GM12878 (cell line): ENCODE measurements around the gene MKRN1. TPM values are rescaled to one million over a fixed set of nuclear protein-coding genes. Genes with fewer than 3 reads are reported as not detected.

Source experiments
- ATAC-seq: fragments of 200-7000 bp; cut with Tn5 transposase; 3 replicates; pipeline ENCODE4 v1.9.1; 2020; ENCODE audit warnings: mild to moderate bottlenecking, moderate library complexity
- BruUV-seq: library from RNA; stranded (reverse); fragments of 400-500 nt; replicated peaks from 2 replicates; lab custom pipeline; 2021; lab: Mats Ljungman, UMichigan
- CTCF ChIA-PET: fragments of 300-600 bp; sonication (Branson Sonifier 250); formaldehyde crosslinking; extraction: SDS; loops from one replicate; lab custom pipeline; 2021; ENCODE audit warnings: inconsistent platforms; lab: Yijun Ruan, JAX
- POLR2A ChIA-PET: fragments of 350-600 bp; formaldehyde crosslinking; extraction: SDS; loops from one replicate; lab custom pipeline; 2021; ENCODE audit warnings: inconsistent platforms; lab: Charles Lee
- RAD21 ChIA-PET: fragments of 300-600 bp; sonication (Branson Sonifier 250); formaldehyde crosslinking; loops from one replicate; lab custom pipeline; 2023; ENCODE audit warnings: antibody characterized with exemption; ENCODE audit not compliant: unreplicated experiment; lab: Charles Lee
- SMC1A ChIA-PET: fragments of 300-600 bp; sonication (Branson Sonifier 250); formaldehyde crosslinking; loops from one replicate; lab custom pipeline; 2023; ENCODE audit not compliant: unreplicated experiment, uncharacterized antibody; lab: Charles Lee
- DNase-seq: peaks from one replicate; pipeline ENCODE4 v3.0.0-alpha.2; 2011; ENCODE audit warnings: low read depth, low spot score
- FAIRE-seq: peaks from 3 replicates; lab custom pipeline; 2011; peaks lifted over from hg19 to GRCh38; lab: Jason Lieb, UNC
- H2AFZ ChIP-seq: 2 replicates; pipeline ENCODE4 v1.6.0; 2011; ENCODE audit warnings: low read depth, low read length, control low read depth; ENCODE audit not compliant: control insufficient read depth
- H3K27ac ChIP-seq: 2 replicates; pipeline ENCODE4 v1.5.1; 2011; ENCODE audit warnings: control low read depth; ENCODE audit not compliant: control insufficient read depth, insufficient read depth
- H3K27me3 ChIP-seq, 2 experiments: replicated peaks in 1 of 2; 2 replicates each; pipeline versions ENCODE4 v1.6.0 to v1.6.1; 2011; ENCODE audit warnings: low read length in 1 of 2; ENCODE audit not compliant: control insufficient read depth in 2 of 2, insufficient read depth in 2 of 2
- H3K36me3 ChIP-seq, 2 experiments: 2 replicates each; pipeline ENCODE4 v1.5.1; 2011; ENCODE audit warnings: low read length in 1 of 2; ENCODE audit not compliant: control insufficient read depth in 2 of 2, insufficient read depth in 2 of 2
- H3K4me1 ChIP-seq: 2 replicates; pipeline ENCODE4 v1.6.1; 2011; ENCODE audit warnings: mild to moderate bottlenecking, low read length, moderate library complexity, mixed read lengths; ENCODE audit not compliant: control insufficient read depth, insufficient read depth
- H3K4me2 ChIP-seq: 2 replicates; pipeline ENCODE4 v1.6.0; 2011; ENCODE audit warnings: control low read depth; ENCODE audit not compliant: control insufficient read depth, insufficient read depth
- H3K4me3 ChIP-seq: fragments of 200-600 bp; sonication (generic); 2 replicates; pipeline ENCODE4 v1.5.1; 2016
- H3K79me2 ChIP-seq: 2 replicates; pipeline ENCODE4 v1.6.0; 2011; ENCODE audit warnings: low read length; ENCODE audit not compliant: control insufficient read depth, insufficient read depth
- H3K9ac ChIP-seq: 2 replicates; pipeline ENCODE4 v1.8.0; 2011; ENCODE audit warnings: low read length, control low read depth, mixed read lengths; ENCODE audit not compliant: control insufficient read depth, insufficient read depth
- H3K9me3 ChIP-seq: replicated peaks from 3 replicates; pipeline ENCODE4 v1.5.1; 2011; ENCODE audit warnings: mild to moderate bottlenecking, low read length; ENCODE audit not compliant: control insufficient read depth, insufficient read depth
- H4K20me1 ChIP-seq: 2 replicates; pipeline ENCODE4 v1.6.0; 2011; ENCODE audit not compliant: control insufficient read depth, insufficient read depth
- ASH2L ChIP-seq: fragments of 300-600, 200-600 bp; sonication (generic); IDR thresholded peaks from 2 replicates; pipeline ENCODE4 v1.6.1; 2017; ENCODE audit warnings: low read depth, mild to moderate bottlenecking, borderline replicate concordance
- CHD1 ChIP-seq: IDR thresholded peaks from 2 replicates; pipeline ENCODE4 v1.6.1; 2012; ENCODE audit warnings: low read depth, low read length, improper control_type of control experiment
- ESRRA ChIP-seq: IDR thresholded peaks from 2 replicates; pipeline ENCODE4 v1.6.1; 2012; ENCODE audit warnings: mild to moderate bottlenecking, low read length, improper control_type of control experiment
- IRF4 ChIP-seq: IDR thresholded peaks from 2 replicates; pipeline ENCODE4 v1.6.1; 2011; ENCODE audit warnings: low read depth, low read length
- MYC ChIP-seq: IDR thresholded peaks from 2 replicates; pipeline ENCODE4 v1.6.1; 2011; ENCODE audit warnings: mild to moderate bottlenecking, low read length, moderate library complexity, inconsistent platforms; ENCODE audit not compliant: insufficient read depth, insufficient replicate concordance, insufficient read length, severe bottlenecking
- NFIC ChIP-seq: IDR thresholded peaks from 2 replicates; pipeline ENCODE4 v1.6.1; 2012; ENCODE audit warnings: low read depth, mild to moderate bottlenecking, inconsistent platforms, low read length, moderate library complexity
- NFXL1 ChIP-seq: fragments of 450-650 bp; IDR thresholded peaks from 2 replicates; pipeline ENCODE4 v1.6.1; 2017; ENCODE audit warnings: antibody characterized with exemption, mild to moderate bottlenecking, borderline replicate concordance
- POLR2AphosphoS2 ChIP-seq: IDR thresholded peaks from 2 replicates; pipeline ENCODE4 v1.6.1; 2011; ENCODE audit warnings: low read depth, mild to moderate bottlenecking, low read length, improper control_type of control experiment, moderate library complexity
- RUNX3 ChIP-seq: IDR thresholded peaks from 2 replicates; pipeline ENCODE4 v1.6.1; 2012; ENCODE audit warnings: low read length, inconsistent platforms
- SP1 ChIP-seq: IDR thresholded peaks from one replicate; pipeline ENCODE4 v1.6.1; 2011; ENCODE audit warnings: low read depth, low read length
- TAF1 ChIP-seq: IDR thresholded peaks from 2 replicates; pipeline ENCODE4 v1.6.1; 2011; ENCODE audit warnings: mild to moderate bottlenecking, low read depth, low read length, borderline replicate concordance
- TCF3 ChIP-seq: IDR thresholded peaks from 2 replicates; pipeline ENCODE4 v1.6.1; 2012; ENCODE audit warnings: low read depth, mild to moderate bottlenecking, low read length, borderline replicate concordance; ENCODE audit not compliant: insufficient read depth
- YBX1 ChIP-seq: fragments of 450-650 bp; IDR thresholded peaks from 2 replicates; pipeline ENCODE4 v1.6.1; 2016; ENCODE audit warnings: antibody characterized with exemption
- WGBS: methylation state at CpG from one replicate; pipeline ENCODE4 v1.1.6; 2016; ENCODE audit warnings: low lambda C conversion rate; ENCODE audit not compliant: insufficient replicate concordance, insufficient coverage; ENCODE audit errors: missing lambda C conversion rate; 5-methylcytosine and 5-hydroxymethylcytosine counted together
- in situ Hi-C: fragments of 300-500 bp; cut with MboI; formaldehyde crosslinking; loops from 9 replicates; pipeline ENCODE4 v1.14.3; 2018; ENCODE audit warnings: mixed read lengths
- intact Hi-C: fragments of 100-400 bp; cut with micrococcal nuclease; formaldehyde crosslinking; loops from one replicate; pipeline ENCODE4 v1.14.2; 2022; ENCODE audit not compliant: unreplicated experiment
- polyA plus RNA-seq, 11 experiments: library from polyadenylated mRNA; depleted of rRNA in 4 of 11; unstranded in 6 of 11; stranded (reverse) in 5 of 11; fragments of >200 nt; fragmentation: Nextera tagmentation in 4 of 11; fragmentation: Illumina TruSeq in 1 of 11; extraction: Ambion mirVana in 4 of 11; extraction: Trizol in 1 of 11; gene quantifications; 1 replicate in 1 of 11; 2 replicates in 10 of 11; pipeline versions ENCODE4 v1.2.1 to v1.2.3, GENCODE V29; 2011 to 2016; ENCODE audit warnings: inconsistent platforms in 2 of 11, missing spikeins in 2 of 11, low read depth in 1 of 11
- total RNA-seq, 4 experiments: library from RNA; depleted of rRNA in 3 of 4; stranded (reverse); fragments of >200 nt in 3 of 4; fragmentation: Illumina TruSeq in 1 of 4; extraction: Trizol in 1 of 4; gene quantifications; 2 replicates each; pipeline versions ENCODE4 v1.2.1 to v1.2.3, GENCODE V29; 2013 to 2021
- TF ChIP-seq, protein P1 (sequence below): fragments of 450-650 bp; formaldehyde crosslinking; IDR thresholded peaks from 2 replicates; pipeline ENCODE4 v1.4.0; 2020; ENCODE audit warnings: mild to moderate bottlenecking, moderate library complexity
- TF ChIP-seq, protein P2 (sequence below): fragments of 450-650 bp; formaldehyde crosslinking; IDR thresholded peaks from 2 replicates; pipeline ENCODE4 v1.4.0; 2022; ENCODE audit warnings: mild to moderate bottlenecking, moderate library complexity
- TF ChIP-seq, protein P3 (sequence below): fragments of 150-350 bp; IDR thresholded peaks from 2 replicates; pipeline ENCODE4 v1.6.1; 2014; ENCODE audit warnings: mild to moderate bottlenecking, low read depth, low read length
- TF ChIP-seq, protein P4 (sequence below): IDR thresholded peaks from 2 replicates; pipeline ENCODE4 v1.6.1; 2012; ENCODE audit warnings: low read depth, low read length, improper control_type of control experiment

Gene MKRN1
- total and polyA plus RNA-seq, 10 of the 15 experiments (the other 5 are each of a cell fraction or from before 2014, with no cell fraction given) = 19.1 to 61.3 (median 50.6) TPM

DNA sequence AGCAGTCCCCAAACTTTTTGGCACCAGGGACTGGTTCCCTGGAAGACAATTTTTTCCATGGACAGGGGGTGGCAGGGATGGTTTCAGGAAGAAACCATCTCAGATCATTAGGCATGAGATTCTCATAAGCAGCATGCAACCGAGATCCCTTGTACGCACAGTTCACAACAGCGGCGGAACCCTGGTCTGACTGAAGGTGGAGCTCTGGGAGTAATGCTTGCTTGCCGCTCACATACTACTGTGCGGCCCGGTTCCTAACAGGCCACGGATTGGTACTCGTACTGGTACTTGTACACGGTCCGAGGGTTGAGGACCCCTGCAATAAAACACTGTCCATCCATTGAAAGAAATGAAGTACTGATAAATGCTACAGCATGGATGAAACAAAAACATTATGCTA lies 32.8 kb downstream of the MKRN1 start:
- Histone ChIP-seq H3K9ac (no peak overlapping the region), H3K4me1 (no peaks in the 10 kb centered on the region; the same call in 1 of the 2 replicates), H3K79me2 (no peaks in the 10 kb centered on the region), H3K4me3 (no peak overlapping the region), H3K27ac (no peak overlapping the region), H3K27me3 (no peaks in the 10 kb centered on the region), H3K4me2 (no peak overlapping the region), H3K9me3 (no peaks in the 10 kb centered on the region), H2AFZ (no peak overlapping the region), H4K20me1 (no peaks in the 10 kb centered on the region), H3K36me3 (no peaks in the 10 kb centered on the region)
- ATAC-seq = no peak
- ChIA-PET RAD21 (no interaction called here), SMC1A (no interaction called here), CTCF (no interaction called here), POLR2A (no interaction called here)
- no peak for FAIRE-seq
- no TSS peak for BruUV-seq
- 87% methylated on average over 11 of the region's 11 CpGs for WGBS
- in situ Hi-C loops (no loop called here), intact Hi-C loops (no loop called here)
- TF ChIP-seq ESRRA = no peak
- no peak for TF ChIP-seq RUNX3
- no peak for TF ChIP-seq NFXL1
- TF ChIP-seq YBX1 = no peak
- no peak for TF ChIP-seq MYC
- TF ChIP-seq CHD1 = no peak
- no peak for TF ChIP-seq ASH2L
- no peak for TF ChIP-seq IRF4
- TF ChIP-seq, protein P1, sequence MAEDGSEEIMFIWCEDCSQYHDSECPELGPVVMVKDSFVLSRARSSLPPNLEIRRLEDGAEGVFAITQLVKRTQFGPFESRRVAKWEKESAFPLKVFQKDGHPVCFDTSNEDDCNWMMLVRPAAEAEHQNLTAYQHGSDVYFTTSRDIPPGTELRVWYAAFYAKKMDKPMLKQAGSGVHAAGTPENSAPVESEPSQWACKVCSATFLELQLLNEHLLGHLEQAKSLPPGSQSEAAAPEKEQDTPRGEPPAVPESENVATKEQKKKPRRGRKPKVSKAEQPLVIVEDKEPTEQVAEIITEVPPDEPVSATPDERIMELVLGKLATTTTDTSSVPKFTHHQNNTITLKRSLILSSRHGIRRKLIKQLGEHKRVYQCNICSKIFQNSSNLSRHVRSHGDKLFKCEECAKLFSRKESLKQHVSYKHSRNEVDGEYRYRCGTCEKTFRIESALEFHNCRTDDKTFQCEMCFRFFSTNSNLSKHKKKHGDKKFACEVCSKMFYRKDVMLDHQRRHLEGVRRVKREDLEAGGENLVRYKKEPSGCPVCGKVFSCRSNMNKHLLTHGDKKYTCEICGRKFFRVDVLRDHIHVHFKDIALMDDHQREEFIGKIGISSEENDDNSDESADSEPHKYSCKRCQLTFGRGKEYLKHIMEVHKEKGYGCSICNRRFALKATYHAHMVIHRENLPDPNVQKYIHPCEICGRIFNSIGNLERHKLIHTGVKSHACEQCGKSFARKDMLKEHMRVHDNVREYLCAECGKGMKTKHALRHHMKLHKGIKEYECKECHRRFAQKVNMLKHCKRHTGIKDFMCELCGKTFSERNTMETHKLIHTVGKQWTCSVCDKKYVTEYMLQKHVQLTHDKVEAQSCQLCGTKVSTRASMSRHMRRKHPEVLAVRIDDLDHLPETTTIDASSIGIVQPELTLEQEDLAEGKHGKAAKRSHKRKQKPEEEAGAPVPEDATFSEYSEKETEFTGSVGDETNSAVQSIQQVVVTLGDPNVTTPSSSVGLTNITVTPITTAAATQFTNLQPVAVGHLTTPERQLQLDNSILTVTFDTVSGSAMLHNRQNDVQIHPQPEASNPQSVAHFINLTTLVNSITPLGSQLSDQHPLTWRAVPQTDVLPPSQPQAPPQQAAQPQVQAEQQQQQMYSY = no peak
- no peak for TF ChIP-seq SP1
- no peak for TF ChIP-seq TAF1
- TF ChIP-seq, protein P2, sequence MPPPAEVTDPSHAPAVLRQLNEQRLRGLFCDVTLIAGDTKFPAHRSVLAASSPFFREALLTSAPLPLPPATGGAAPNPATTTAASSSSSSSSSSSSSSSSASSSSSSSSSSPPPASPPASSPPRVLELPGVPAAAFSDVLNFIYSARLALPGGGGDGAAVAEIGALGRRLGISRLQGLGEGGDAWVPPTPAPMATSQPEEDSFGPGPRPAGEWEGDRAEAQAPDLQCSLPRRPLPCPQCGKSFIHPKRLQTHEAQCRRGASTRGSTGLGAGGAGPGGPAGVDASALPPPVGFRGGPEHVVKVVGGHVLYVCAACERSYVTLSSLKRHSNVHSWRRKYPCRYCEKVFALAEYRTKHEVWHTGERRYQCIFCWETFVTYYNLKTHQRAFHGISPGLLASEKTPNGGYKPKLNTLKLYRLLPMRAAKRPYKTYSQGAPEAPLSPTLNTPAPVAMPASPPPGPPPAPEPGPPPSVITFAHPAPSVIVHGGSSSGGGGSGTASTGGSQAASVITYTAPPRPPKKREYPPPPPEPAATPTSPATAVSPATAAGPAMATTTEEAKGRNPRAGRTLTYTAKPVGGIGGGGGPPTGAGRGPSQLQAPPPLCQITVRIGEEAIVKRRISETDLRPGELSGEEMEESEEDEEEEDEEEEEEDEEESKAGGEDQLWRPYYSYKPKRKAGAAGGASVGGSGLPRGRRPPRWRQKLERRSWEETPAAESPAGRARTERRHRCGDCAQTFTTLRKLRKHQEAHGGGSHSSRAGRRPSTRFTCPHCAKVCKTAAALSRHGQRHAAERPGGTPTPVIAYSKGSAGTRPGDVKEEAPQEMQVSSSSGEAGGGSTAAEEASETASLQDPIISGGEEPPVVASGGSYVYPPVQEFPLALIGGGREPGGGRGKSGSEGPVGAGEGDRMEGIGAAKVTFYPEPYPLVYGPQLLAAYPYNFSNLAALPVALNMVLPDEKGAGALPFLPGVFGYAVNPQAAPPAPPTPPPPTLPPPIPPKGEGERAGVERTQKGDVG (CRISPR knock-in tag) = no peak
- TF ChIP-seq NFIC = no peak
- TF ChIP-seq, protein P3, sequence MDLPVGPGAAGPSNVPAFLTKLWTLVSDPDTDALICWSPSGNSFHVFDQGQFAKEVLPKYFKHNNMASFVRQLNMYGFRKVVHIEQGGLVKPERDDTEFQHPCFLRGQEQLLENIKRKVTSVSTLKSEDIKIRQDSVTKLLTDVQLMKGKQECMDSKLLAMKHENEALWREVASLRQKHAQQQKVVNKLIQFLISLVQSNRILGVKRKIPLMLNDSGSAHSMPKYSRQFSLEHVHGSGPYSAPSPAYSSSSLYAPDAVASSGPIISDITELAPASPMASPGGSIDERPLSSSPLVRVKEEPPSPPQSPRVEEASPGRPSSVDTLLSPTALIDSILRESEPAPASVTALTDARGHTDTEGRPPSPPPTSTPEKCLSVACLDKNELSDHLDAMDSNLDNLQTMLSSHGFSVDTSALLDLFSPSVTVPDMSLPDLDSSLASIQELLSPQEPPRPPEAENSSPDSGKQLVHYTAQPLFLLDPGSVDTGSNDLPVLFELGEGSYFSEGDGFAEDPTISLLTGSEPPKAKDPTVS = no peak
- TF ChIP-seq POLR2AphosphoS2 = no peak
- TF ChIP-seq, protein P4, sequence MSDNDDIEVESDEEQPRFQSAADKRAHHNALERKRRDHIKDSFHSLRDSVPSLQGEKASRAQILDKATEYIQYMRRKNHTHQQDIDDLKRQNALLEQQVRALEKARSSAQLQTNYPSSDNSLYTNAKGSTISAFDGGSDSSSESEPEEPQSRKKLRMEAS = no peak
- TF ChIP-seq TCF3 = no peak
- DNase-seq = no peak
